ENCODE results near the gene PDZRN3.

PDZRN3 gene

GRCh38 chr3:73513260-73513659, 111.5 kb downstream of the PDZRN3 start:
- DNase-seq, result no peak

DNA sequence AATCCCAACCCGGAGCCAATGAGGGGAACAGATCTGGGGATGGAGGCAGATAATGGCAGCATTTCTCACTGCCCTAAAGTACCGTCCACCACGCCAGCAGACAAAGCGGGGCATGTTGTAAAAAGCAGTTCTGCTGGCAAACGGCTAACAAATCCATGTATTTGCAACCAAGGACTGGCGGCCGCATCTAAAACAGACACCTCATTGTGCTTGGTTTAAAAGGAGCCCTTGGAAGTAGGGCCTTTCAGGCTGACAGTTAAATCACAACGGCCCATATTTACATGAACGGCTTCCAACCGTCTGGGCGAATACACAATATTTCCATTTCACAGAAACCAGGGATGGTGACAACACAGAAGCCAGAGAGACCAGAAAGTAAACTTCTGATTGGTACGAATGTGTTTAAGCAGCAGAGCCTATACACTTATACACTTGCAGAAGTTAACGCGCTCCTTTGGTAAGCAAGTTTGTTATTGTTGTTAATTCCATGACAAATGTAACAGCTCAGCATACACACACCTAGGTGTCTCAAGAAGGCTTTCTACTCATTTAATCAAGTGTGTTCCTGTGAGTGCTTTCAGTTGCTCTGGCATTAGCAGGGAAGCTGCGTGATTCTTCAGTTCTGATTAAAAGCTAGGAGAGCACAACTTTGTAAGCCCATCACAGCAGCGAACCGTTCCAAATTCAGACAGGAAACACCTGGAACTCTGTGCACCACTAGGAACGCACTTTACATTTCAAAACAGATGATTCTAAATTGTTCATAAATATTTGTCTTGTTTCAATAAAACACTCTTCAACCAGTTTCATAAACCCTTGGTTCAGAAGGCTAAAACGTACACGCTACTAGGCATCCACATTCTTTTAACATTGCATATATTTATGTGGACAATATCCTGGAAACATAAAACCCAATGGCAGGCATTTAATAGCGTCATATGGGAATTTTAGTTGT, 112.9 kb downstream of the PDZRN3 start:
- peak; percentile 58 for DNase-seq

DNA sequence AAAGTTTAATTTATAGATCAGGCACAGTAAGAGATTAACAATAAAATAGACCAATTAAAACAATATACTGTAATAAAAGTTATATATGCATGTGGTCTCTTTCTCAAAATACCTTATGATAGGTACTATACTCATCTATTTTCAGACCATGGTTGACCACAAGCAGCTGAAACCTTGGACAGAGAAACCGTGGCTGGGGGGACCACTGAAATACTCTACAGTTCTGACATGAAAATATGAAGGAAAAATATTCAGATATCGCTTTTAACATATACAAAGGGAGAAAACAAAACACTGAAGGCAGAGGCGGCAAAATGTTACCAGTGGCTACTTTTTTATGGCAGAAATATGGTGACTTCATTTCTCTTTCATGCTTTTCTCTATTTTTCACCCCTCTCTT, 114.0 kb downstream of the PDZRN3 start:
- no peak for DNase-seq

GRCh38 chr3:73510334-73510733, 114.4 kb downstream of the PDZRN3 start:
- no peak for DNase-seq

- DNase-seq, result no peak
Measured at GRCh38 chr3:73509816-73510215, 114.9 kb downstream of the PDZRN3 start.

GRCh38 chr3:73509066-73509465, 115.7 kb downstream of the PDZRN3 start:
- DNase-seq, result no peak

- no peak for DNase-seq
Measured at GRCh38 chr3:73508330-73508954, 116.3 kb downstream of the PDZRN3 start.

DNA sequence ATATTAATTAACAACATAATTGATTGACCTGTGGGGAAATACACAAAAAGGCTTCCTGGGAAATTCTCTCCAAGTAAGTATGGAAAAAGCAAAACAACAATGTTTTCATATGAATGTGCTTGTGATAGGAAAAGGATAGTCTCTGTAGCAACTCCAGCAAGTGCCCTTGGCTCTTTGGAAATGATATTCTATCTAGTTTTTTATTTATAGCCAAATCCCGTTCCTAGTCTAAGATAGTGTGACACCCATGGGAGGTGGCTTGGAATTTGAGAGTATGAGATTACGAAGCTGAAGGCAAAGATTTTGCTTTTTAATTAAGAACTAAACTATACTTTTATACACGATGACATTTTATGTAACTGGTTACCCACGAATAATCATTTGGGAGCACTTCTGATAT, 119.9 kb downstream of the PDZRN3 start:
- no peak for DNase-seq

- no peak for DNase-seq
Measured at GRCh38 chr3:73504239-73504638, 120.5 kb downstream of the PDZRN3 start.

- no peak for DNase-seq
Measured at GRCh38 chr3:73503781-73504180, 121.0 kb downstream of the PDZRN3 start.

GRCh38 chr3:73502609-73503583, 121.8 kb downstream of the PDZRN3 start:
- peak; percentile 76 for DNase-seq

DNA sequence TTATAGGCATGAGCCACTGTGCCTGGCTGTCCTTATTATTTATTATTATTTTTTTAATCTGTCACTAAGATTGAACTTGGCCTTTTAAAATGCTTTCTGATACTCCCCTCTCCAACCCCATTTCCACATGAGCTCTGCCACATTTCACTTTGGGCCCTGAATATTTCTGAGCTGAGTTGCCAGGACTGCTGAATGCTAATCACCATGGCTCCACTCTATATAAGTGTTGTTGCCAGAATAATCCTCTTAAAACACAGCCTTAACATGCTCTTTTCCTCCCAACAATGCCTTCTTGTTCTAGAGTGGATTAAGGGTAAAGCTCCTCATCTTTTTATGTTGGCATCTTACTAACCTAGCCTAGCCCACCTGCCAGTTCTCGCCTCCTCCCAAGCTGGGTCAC, 124.4 kb downstream of the PDZRN3 start:
- DNase-seq, result no peak

DNA sequence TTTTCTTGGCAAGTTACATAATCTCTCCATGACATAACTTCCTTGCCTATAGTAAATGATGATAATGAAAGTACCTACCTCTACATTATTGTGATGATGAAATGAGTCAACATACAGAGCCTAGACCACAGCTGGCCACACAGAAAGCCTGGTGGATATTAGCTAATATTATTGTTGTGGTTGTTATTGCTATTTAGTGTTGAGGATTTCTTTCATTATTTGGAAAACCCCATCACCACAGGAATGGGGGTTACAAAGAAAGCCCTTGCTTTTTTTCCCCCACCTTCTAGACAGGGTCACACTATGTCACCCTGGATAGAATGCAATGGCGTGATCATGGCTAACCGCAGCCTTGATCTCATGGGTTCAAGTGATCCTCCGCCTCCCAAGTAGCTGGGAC, 125.0 kb downstream of the PDZRN3 start:
- DNase-seq, result no peak

DNA sequence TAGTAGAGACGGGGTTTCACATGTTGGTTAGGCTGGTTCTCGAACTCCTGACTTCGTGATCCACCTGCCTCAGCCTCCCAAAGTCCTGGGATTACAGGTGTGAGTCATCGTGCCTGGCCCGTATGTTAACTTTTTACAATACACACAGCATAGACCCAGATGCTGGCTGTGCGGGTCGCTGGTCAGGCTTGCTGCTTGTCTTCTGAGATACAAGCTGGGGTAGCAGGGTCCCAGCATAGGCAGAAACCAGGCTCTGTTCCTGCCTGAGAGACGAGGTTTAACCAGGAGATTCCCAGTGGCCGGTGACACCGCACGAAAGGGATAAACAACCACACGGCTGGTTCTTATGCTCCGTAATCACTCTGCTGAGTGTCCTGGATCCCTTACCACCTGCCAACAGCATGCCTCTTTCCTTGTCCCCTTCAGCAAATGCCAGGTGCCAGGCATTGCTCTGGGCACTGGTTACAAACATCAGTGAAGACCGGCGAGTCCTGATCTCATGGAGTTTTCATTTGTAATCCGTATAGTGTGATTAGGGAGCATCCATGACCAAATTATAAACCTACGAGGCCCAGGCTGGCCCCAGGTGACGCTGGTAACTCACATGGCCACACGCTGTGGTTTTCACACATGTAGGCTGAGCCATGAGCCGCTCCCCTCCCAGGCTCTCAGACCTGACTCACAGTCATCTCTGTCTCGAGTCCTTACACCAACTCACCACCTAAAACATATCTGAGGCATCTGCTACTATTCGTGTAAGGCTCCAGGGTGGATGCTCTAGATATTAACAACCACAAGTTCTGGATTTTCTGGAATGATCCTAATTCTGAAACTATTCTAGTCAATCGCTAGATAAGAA, 125.7 kb downstream of the PDZRN3 start:
- no peak for DNase-seq

DNA sequence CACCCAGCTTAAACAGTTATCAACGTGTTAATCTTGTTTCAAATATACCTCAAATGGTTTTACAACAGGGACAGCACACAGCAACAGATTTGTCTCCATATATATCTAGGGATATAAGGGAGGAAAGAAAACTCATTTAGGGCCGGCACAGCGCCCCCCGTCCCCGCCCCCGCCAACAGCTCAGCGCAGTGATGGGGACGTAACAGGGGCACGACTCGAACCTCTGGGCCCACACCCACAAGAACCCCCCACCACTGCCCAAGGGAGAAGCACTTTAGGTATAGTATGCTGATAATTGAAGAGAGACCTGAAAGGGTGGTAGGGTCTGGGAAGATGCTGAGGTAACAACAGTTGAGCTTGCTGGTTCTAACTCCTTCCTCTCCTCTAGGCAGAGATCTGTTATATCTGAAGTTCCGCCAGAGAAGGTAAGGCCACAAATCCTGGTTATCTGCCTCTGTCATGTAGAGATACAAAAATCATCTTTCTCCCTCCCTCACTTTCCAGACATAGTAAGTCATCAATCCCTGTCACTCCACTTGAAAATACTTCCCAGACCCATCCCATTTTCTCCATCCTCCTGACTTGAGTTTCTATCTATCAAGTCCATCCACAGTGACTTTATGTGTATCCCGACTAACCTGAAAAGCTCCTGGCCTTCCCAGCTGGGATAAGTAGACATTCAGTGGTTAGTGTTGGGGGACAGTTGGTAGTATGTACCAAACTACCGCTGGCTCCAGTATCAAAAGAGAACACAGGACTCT, 126.9 kb downstream of the PDZRN3 start:
- DNase-seq, result no peak

DNA sequence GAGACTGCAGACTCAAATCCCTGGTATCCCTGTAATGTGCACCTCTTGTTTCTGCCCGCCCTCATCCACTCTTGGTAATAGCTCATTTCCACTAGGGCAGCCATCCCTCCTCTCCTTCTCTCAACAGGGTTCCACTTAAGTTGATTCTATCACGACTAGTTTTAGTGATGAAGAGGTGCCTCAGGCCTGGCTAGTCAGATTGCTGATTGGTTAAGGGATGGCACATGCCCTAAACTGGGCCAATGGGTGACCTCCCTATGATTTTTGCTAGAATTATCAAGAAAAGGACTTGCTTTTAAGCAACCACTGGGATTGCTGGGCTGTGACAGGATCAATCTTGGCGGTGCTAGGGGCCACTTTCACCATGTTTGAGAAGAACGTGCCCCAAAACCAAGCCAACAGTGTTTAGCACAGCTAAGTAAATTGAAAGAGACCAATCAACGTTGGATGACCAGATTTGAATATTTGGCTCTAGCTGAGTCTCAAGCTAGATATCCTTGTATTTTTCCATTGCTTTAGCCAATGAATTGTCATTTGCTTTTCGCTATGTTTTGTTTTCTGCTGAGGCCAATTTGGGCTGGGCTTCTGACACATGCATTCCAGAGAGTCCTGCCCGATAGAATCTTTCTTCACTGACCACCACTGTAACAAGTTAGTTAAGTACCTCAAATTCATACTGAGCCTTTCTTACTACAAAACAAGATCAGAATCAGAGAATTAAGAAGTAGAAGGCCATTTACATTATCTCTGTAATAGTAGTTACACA, 131.0 kb downstream of the PDZRN3 start:
- DNase-seq, result no peak

DNA sequence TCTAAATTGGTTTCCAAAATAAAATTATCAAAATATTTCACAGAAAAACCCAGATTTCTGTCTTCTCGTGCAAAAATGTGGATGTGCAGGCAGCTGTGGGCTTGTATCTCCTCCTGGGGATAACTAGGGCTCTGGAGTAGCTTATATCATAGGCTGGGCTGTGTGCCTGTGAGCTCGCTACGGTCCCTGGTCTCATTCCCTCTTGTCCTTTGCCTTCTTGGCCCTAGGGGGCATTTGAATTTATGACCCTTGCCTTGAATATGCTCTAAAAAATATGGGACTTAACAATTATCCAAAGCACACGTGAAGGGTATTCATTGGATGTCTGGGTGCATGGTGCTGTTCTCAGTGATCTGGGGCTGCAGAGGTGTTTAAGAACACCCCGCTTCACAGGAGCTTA, 132.6 kb downstream of the PDZRN3 start:
- DNase-seq, result no peak

- no peak for DNase-seq
Measured at GRCh38 chr3:73491287-73491662, 133.5 kb downstream of the PDZRN3 start.

GRCh38 chr3:73490453-73491286, 134.1 kb downstream of the PDZRN3 start:
- no peak for DNase-seq
